ENCODE results near the gene TMEM235.

- TF ChIP-seq, protein P1, sequence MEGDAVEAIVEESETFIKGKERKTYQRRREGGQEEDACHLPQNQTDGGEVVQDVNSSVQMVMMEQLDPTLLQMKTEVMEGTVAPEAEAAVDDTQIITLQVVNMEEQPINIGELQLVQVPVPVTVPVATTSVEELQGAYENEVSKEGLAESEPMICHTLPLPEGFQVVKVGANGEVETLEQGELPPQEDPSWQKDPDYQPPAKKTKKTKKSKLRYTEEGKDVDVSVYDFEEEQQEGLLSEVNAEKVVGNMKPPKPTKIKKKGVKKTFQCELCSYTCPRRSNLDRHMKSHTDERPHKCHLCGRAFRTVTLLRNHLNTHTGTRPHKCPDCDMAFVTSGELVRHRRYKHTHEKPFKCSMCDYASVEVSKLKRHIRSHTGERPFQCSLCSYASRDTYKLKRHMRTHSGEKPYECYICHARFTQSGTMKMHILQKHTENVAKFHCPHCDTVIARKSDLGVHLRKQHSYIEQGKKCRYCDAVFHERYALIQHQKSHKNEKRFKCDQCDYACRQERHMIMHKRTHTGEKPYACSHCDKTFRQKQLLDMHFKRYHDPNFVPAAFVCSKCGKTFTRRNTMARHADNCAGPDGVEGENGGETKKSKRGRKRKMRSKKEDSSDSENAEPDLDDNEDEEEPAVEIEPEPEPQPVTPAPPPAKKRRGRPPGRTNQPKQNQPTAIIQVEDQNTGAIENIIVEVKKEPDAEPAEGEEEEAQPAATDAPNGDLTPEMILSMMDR (IDR thresholded peaks at IDR 0.05; ENCODE audit: low read depth, low read length, missing input control) = no peak
- TF ChIP-seq GABPA (IDR thresholded peaks at IDR 0.05 in 1 of 2, conservative IDR thresholded peaks at IDR 0.05 in 1 of 2) (no peak), RAD21 (IDR thresholded peaks at IDR 0.05) (no peak), ZBTB33 (IDR thresholded peaks at IDR 0.05) (no peak), ATF3 (IDR thresholded peaks at IDR 0.05) (no peak), TAF1 (conservative IDR thresholded peaks at IDR 0.05) (no peak), JUND (IDR thresholded peaks at IDR 0.05) (no peak), REST (IDR thresholded peaks at IDR 0.05) (no peak)
Measured at GRCh38 chr17:78252701-78253635, 21.5 kb downstream of the TMEM235 start.

Data from liver (tissue), 3 donors.